HepG2 (cell line): ENCODE measurements around the gene SHOX. TPM values are rescaled to one million over a fixed set of nuclear protein-coding genes. Genes with fewer than 3 reads are reported as not detected.

Experiments used
- ATAC-seq: fragments of 200-7000 bp; cut with Tn5 transposase; 3 replicates; pipeline ENCODE4 v1.9.1; 2020; ENCODE audit warnings: mild to moderate bottlenecking, moderate library complexity
- BruUV-seq: library from RNA; stranded (reverse); fragments of 400-500 nt; replicated peaks from 2 replicates; lab custom pipeline; 2021; lab: Mats Ljungman, UMichigan
- CTCF ChIA-PET: fragments of 300-600 bp; formaldehyde crosslinking; extraction: SDS; loops from one replicate; lab custom pipeline; 2021; ENCODE audit warnings: low total read pairs, inconsistent platforms, low intra/inter-chr PET ratio; lab: Yijun Ruan, JAX
- POLR2A ChIA-PET: fragments of 350-600 bp; sonication (Branson Sonifier 250); formaldehyde crosslinking; loops from one replicate; lab custom pipeline; 2020; ENCODE audit warnings: antibody characterized with exemption, inconsistent platforms; lab: Yijun Ruan, JAX
- DNase-seq: peaks from one replicate; pipeline ENCODE4 v3.0.0-alpha.2; 2015; ENCODE audit warnings: low spot score
- FAIRE-seq: peaks from 3 replicates; lab custom pipeline; 2011; peaks lifted over from hg19 to GRCh38; lab: Jason Lieb, UNC
- H2AFZ ChIP-seq: one replicate; pipeline ENCODE4 v1.6.1; 2011; ENCODE audit warnings: low read length, inconsistent platforms
- H3K27ac ChIP-seq: fragments of 300-600 bp; 3 replicates; pipeline ENCODE4 v1.8.0; 2011; ENCODE audit warnings: mixed run types, mild to moderate bottlenecking, mixed read lengths, low read length, inconsistent platforms; ENCODE audit not compliant: insufficient read depth; ENCODE audit errors: extremely low read length
- H3K27me3 ChIP-seq, 2 experiments: fragments of 200-600 bp in 1 of 2; 2 replicates in 1 of 2; 3 replicates in 1 of 2; pipeline versions ENCODE4 v1.6.0 to v1.8.0; 2011; ENCODE audit warnings: low read length in 2 of 2, mild to moderate bottlenecking in 2 of 2, moderate library complexity in 2 of 2, inconsistent platforms in 1 of 2; ENCODE audit not compliant: insufficient read depth in 2 of 2, control insufficient read depth in 1 of 2
- H3K36me3 ChIP-seq, 2 experiments: fragments of 200-600 bp in 1 of 2; replicated peaks in 1 of 2; 2 replicates in 1 of 2; 3 replicates in 1 of 2; pipeline versions ENCODE4 v1.5.1 to v1.8.0; 2011; ENCODE audit warnings: low read length in 2 of 2, inconsistent platforms in 1 of 2; ENCODE audit not compliant: insufficient read depth in 2 of 2, control insufficient read depth in 1 of 2
- H3K4me1 ChIP-seq: 2 replicates; pipeline ENCODE4 v1.5.1; 2012; ENCODE audit warnings: low read length, inconsistent platforms; ENCODE audit not compliant: insufficient read depth
- H3K4me2 ChIP-seq: 2 replicates; pipeline ENCODE4 v1.6.0; 2011; ENCODE audit warnings: low read depth, low read length, inconsistent platforms
- H3K4me3 ChIP-seq, 3 experiments: fragments of 200-600 bp in 1 of 3; sonication (generic), shearing (Covaris generic) in 1 of 3; replicated peaks in 1 of 3; 2 replicates each; pipeline ENCODE4 v1.5.1; 2011 to 2016; ENCODE audit warnings: low read length in 3 of 3, inconsistent platforms in 2 of 3, low read depth in 2 of 3, mild to moderate bottlenecking in 2 of 3, control low read depth in 1 of 3, mixed read lengths in 1 of 3; ENCODE audit not compliant: insufficient read depth in 1 of 3
- H3K79me2 ChIP-seq: one replicate; pipeline ENCODE4 v1.6.1; 2011; ENCODE audit warnings: low read length, inconsistent platforms; ENCODE audit not compliant: insufficient read depth
- H3K9ac ChIP-seq: 2 replicates; pipeline ENCODE4 v1.6.0; 2011; ENCODE audit warnings: mild to moderate bottlenecking, low read depth, low read length, inconsistent platforms; ENCODE audit not compliant: insufficient read depth
- H3K9me3 ChIP-seq: 2 replicates; pipeline ENCODE4 v1.5.1; 2012; ENCODE audit warnings: mild to moderate bottlenecking, low read length
- H4K20me1 ChIP-seq: 2 replicates; pipeline ENCODE4 v1.6.0; 2011; ENCODE audit warnings: inconsistent platforms, mild to moderate bottlenecking, low read length, moderate library complexity; ENCODE audit not compliant: insufficient read depth
- AHR ChIP-seq: IDR thresholded peaks from 2 replicates; pipeline ENCODE4 v1.6.1; 2018; ENCODE audit warnings: missing genetic modification reagents, missing compliant biosample characterization
- CENPX ChIP-seq: sonication (generic); formaldehyde crosslinking; IDR thresholded peaks from 2 replicates; pipeline ENCODE4 v1.9.0; 2021; ENCODE audit warnings: mild to moderate bottlenecking, missing genetic modification reagents, moderate library complexity
- FOXC1 ChIP-seq: sonication (generic); formaldehyde crosslinking; IDR thresholded peaks from 2 replicates; pipeline ENCODE4 v1.8.0; 2022; ENCODE audit warnings: mild to moderate bottlenecking, missing genetic modification reagents, borderline replicate concordance
- GRHL1 ChIP-seq: sonication (generic); formaldehyde crosslinking; conservative IDR thresholded peaks from 2 replicates; pipeline ENCODE4 v1.8.0; 2022; ENCODE audit warnings: missing genetic modification reagents
- MED1 ChIP-seq: sonication (generic); formaldehyde crosslinking; IDR thresholded peaks from 2 replicates; pipeline ENCODE4 v1.4.0; 2020; ENCODE audit warnings: missing genetic modification reagents
- NONO ChIP-seq, 2 experiments: fragments of 450-650 bp in 1 of 2; sonication (generic) in 1 of 2; formaldehyde crosslinking in 1 of 2; IDR thresholded peaks in 1 of 2; conservative IDR thresholded peaks in 1 of 2; 2 replicates each; pipeline versions ENCODE4 v1.6.1 to v1.8.0; 2017 to 2022; ENCODE audit warnings: mild to moderate bottlenecking in 1 of 2, missing genetic modification reagents in 1 of 2, moderate library complexity in 1 of 2
- POGZ ChIP-seq: sonication (generic); formaldehyde crosslinking; IDR thresholded peaks from 2 replicates; pipeline ENCODE4 v1.4.0; 2020; ENCODE audit warnings: mild to moderate bottlenecking, missing genetic modification reagents
- RBM39 ChIP-seq: fragments of 200-400 bp; formaldehyde crosslinking; IDR thresholded peaks from one replicate; pipeline ENCODE4 v1.6.1; 2018; ENCODE audit warnings: antibody characterized with exemption, mild to moderate bottlenecking, low read depth, low read length; ENCODE audit not compliant: poor library complexity, severe bottlenecking
- SMAD9 ChIP-seq: sonication (generic); formaldehyde crosslinking; IDR thresholded peaks from 2 replicates; pipeline ENCODE4 v1.5.1; 2020; ENCODE audit warnings: mild to moderate bottlenecking, missing genetic modification reagents
- SNAI1 ChIP-seq: sonication (generic); formaldehyde crosslinking; IDR thresholded peaks from 2 replicates; pipeline ENCODE4 v1.5.0; 2020; ENCODE audit warnings: mild to moderate bottlenecking, missing genetic modification reagents, borderline replicate concordance
- SOX5 ChIP-seq: IDR thresholded peaks from 2 replicates; pipeline ENCODE4 v1.6.1; 2016; ENCODE audit warnings: borderline replicate concordance
- TOE1 ChIP-seq: sonication (generic); formaldehyde crosslinking; IDR thresholded peaks from 2 replicates; pipeline ENCODE4 v1.4.0; 2020; ENCODE audit warnings: mild to moderate bottlenecking, missing genetic modification reagents
- ZFX ChIP-seq: sonication (generic); formaldehyde crosslinking; IDR thresholded peaks from 2 replicates; pipeline ENCODE4 v1.4.0; 2020; ENCODE audit warnings: mild to moderate bottlenecking, low read depth, missing genetic modification reagents, moderate library complexity
- ZNF430 ChIP-seq: sonication (generic); formaldehyde crosslinking; IDR thresholded peaks from 2 replicates; pipeline ENCODE4 v1.9.0; 2021; ENCODE audit warnings: mild to moderate bottlenecking, missing genetic modification reagents
- ZNF451 ChIP-seq: sonication (generic); formaldehyde crosslinking; IDR thresholded peaks from 2 replicates; pipeline ENCODE4 v1.5.0; 2020; ENCODE audit warnings: mild to moderate bottlenecking, missing genetic modification reagents
- ZNF460 ChIP-seq: sonication (generic); formaldehyde crosslinking; IDR thresholded peaks from 2 replicates; pipeline ENCODE4 v1.5.1; 2020; ENCODE audit warnings: missing genetic modification reagents, mild to moderate bottlenecking, borderline replicate concordance
- ZNF878 ChIP-seq: sonication (generic); formaldehyde crosslinking; IDR thresholded peaks from 2 replicates; pipeline ENCODE4 v1.8.1; 2023; ENCODE audit warnings: mild to moderate bottlenecking, missing genetic modification reagents, moderate library complexity
- ZSCAN12 ChIP-seq: sonication (generic); formaldehyde crosslinking; IDR thresholded peaks from 2 replicates; pipeline ENCODE4 v1.9.0; 2021; ENCODE audit warnings: mild to moderate bottlenecking, missing genetic modification reagents
- WGBS: methylation state at CpG from one replicate; pipeline ENCODE4 v1.1.6; 2017; ENCODE audit warnings: low lambda C conversion rate; 5-methylcytosine and 5-hydroxymethylcytosine counted together
- in situ Hi-C: cut with HindIII; loops from 2 replicates; pipeline ENCODE4 v1.10.0; 2017; ENCODE audit warnings: low pct_unique_long_range_greater_than_20kb; ENCODE audit not compliant: extremely low pct_ligation_motif_present
- intact Hi-C: fragments of 100-400 bp; cut with micrococcal nuclease; formaldehyde crosslinking; loops from one replicate; pipeline ENCODE4 v1.10.0; 2022; ENCODE audit not compliant: unreplicated experiment
- polyA plus RNA-seq, 8 experiments: library from polyadenylated mRNA; depleted of rRNA in 3 of 8; stranded (reverse) in 7 of 8; unstranded in 1 of 8; fragments of >200 nt; fragmentation: Illumina TruSeq in 4 of 8; extraction: Trizol in 4 of 8; gene quantifications; 2 replicates each; pipeline versions ENCODE4 v1.2.1 to v1.2.3, GENCODE V29; 2011 to 2016; ENCODE audit warnings: low read depth in 4 of 8, missing spikeins in 1 of 8, mixed read lengths in 1 of 8; ENCODE audit not compliant: insufficient read depth in 1 of 8
- total RNA-seq, 5 experiments: library from RNA; depleted of rRNA; stranded (reverse); fragments of >200 nt; fragmentation: Illumina TruSeq; extraction: Trizol; gene quantifications; 2 replicates each; pipeline ENCODE4 v1.2.3, GENCODE V29; 2016; ENCODE audit warnings: low read depth in 1 of 5

SHOX gene
- total and polyA plus RNA-seq, 2 of the 13 experiments (the other 11 are each of a cell fraction or from before 2014, with no cell fraction given) = not detected

DNA sequence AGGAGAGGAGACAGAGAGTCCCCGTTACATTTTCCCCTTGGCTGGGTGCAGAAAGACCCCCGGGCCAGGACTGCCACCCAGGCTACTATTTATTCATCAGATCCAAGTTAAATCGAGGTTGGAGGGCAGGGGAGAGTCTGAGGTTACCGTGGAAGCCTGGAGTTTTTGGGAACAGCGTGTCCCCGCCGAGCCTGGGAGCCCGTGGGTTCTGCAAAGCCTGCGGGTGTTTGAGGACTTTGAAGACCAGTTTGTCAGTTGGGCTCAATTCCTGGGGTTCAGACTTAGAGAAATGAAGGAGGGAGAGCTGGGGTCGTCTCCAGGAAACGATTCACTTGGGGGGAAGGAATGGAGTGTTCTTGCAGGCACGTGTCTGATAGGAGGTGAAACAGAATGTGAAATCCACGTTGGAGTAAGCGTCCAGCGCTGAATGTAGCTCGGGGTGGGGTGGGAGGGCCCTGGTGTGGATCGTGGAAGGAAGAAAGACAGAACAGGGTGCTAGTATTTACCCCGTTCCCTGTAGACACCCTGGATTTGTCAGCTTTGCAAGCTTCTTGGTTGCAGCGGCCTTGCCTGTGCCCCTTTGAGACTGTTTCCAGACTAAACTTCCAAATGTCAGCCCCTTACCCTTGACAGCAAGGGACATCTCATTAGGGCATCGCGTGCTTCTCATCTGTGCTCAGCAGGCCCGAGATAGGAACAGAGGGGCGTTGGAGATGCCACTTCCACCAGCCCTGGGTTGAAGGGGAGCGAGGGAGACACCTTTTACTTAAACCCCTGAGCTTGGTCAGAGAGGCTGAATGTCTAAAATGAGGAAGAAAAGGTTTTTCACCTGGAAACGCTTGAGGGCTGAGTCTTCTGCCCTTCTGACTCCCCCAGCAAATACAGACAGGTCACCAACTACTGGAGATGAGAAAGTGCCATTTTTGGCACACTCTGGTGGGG is 2.7 kb downstream of the SHOX start:
- Histone ChIP-seq H3K27me3 (peaks cover 4 to 51% of the 10 kb centered on the region in 2 experiments; a peak in 4 of 5 replicates), H4K20me1 (no peaks in the 10 kb centered on the region)
- POLR2A ChIA-PET = no interaction called here

More for the DNA sequence above, 2.7 kb downstream of the SHOX start:
- no peak for TF ChIP-seq ZNF460
- no peak for TF ChIP-seq ZFX (CRISPR knock-in tag)
- no peak for TF ChIP-seq SNAI1 (CRISPR knock-in tag)
- TF ChIP-seq POGZ = no peak
- TF ChIP-seq SOX5 = no peak
- no peak for TF ChIP-seq GRHL1
- TF ChIP-seq ZSCAN12 (CRISPR knock-in tag) = no peak
- no peak for TF ChIP-seq RBM39
- TF ChIP-seq FOXC1 = no peak
- no peak for TF ChIP-seq ZNF430 (CRISPR knock-in tag)
- no peak for TF ChIP-seq ZNF878 (CRISPR knock-in tag)
- no peak for TF ChIP-seq SMAD9 (CRISPR knock-in tag)
- no peak for TF ChIP-seq AHR (CRISPR knock-in tag)
- no peak for TF ChIP-seq ZNF451
- TF ChIP-seq MED1 (CRISPR knock-in tag) = no peak
- no peak for TF ChIP-seq NONO (IDR thresholded peaks at IDR 0.05)
- no peak for TF ChIP-seq NONO (CRISPR knock-in tag; conservative IDR thresholded peaks at IDR 0.05)
- no peak for TF ChIP-seq CENPX
- no peak for TF ChIP-seq TOE1 (CRISPR knock-in tag)
- TF ChIP-seq, all 625 proteins: peak for 0
- FAIRE-seq (no peak), ATAC-seq (no peak), DNase-seq (no peak)
- H3K9me3 ChIP-seq = no peaks in the 10 kb centered on the region
- no peak overlapping the region for H3K27ac ChIP-seq
- CTCF ChIA-PET = no interaction called here
- H3K79me2 ChIP-seq = no peaks in the 10 kb centered on the region
- WGBS = 1% methylated on average over 24 of the region's 25 CpGs
- H3K4me3 ChIP-seq = no peak overlapping the region
- H3K9ac ChIP-seq = no peak overlapping the region
- H3K4me1 ChIP-seq = no peaks in the 10 kb centered on the region
- intact Hi-C loops (no loop called here), in situ Hi-C loops (no loop called here)
- H3K4me2 ChIP-seq = no peak overlapping the region
- BruUV-seq = no TSS peak
- no peak overlapping the region for H2AFZ ChIP-seq
- H3K36me3 ChIP-seq = no peaks in the 10 kb centered on the region
